HUES48 (cell line): ENCODE data around the gene CAVIN1.

Experiments used
- H3K27ac ChIP-seq: one replicate; pipeline ENCODE4 v1.7.0; 2013; ENCODE audit warnings: low read depth, low read length, inconsistent platforms
- H3K27me3 ChIP-seq: 2 replicates; pipeline ENCODE4 v1.6.1; 2013; ENCODE audit warnings: mild to moderate bottlenecking, low read length; ENCODE audit not compliant: control insufficient read depth, insufficient read depth
- H3K36me3 ChIP-seq: 2 replicates; pipeline ENCODE4 v1.6.1; 2013; ENCODE audit warnings: low read length; ENCODE audit not compliant: control insufficient read depth, insufficient read depth
- H3K4me1 ChIP-seq: 2 replicates; pipeline ENCODE4 v1.6.1; 2013; ENCODE audit warnings: mild to moderate bottlenecking, low read length; ENCODE audit not compliant: control insufficient read depth, insufficient read depth
- H3K4me3 ChIP-seq: 2 replicates; pipeline ENCODE4 v1.5.1; 2013; ENCODE audit warnings: mild to moderate bottlenecking, low read depth, low read length
- H3K9ac ChIP-seq: 2 replicates; pipeline ENCODE4 v1.6.1; 2013; ENCODE audit warnings: mild to moderate bottlenecking, low read depth, low read length, moderate library complexity
- H3K9me3 ChIP-seq: 2 replicates; pipeline ENCODE4 v1.6.1; 2013; ENCODE audit warnings: low read length; ENCODE audit not compliant: control insufficient read depth, insufficient read depth

CAVIN1 gene

DNA sequence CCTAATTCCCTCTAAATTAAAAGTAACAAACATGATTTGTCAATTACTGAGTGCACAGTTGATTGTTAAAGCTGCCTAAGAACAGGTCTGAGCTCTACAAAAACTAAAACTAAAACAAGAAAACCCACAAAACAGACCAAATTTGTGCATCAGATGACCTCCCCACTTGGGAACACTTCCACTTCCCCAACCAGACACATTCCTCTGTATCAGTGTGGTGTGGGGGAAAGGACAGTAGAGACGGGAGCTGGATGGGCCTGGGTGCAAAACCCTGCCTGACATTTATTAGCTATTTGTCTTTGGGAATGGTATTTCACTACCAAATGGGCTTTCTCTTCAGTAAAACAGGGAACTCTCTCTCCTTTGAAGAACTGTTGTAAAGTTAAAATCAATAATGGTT, 64.6 kb downstream of the CAVIN1 start:
- Histone ChIP-seq H3K27ac (no peak overlapping the region), H3K27me3 (no peaks in the 10 kb centered on the region), H3K36me3 (no peaks in the 10 kb centered on the region), H3K9me3 (no peaks in the 10 kb centered on the region), H3K9ac (no peak overlapping the region), H3K4me3 (no peak overlapping the region), H3K4me1 (peaks cover 22% of the 10 kb centered on the region)

DNA sequence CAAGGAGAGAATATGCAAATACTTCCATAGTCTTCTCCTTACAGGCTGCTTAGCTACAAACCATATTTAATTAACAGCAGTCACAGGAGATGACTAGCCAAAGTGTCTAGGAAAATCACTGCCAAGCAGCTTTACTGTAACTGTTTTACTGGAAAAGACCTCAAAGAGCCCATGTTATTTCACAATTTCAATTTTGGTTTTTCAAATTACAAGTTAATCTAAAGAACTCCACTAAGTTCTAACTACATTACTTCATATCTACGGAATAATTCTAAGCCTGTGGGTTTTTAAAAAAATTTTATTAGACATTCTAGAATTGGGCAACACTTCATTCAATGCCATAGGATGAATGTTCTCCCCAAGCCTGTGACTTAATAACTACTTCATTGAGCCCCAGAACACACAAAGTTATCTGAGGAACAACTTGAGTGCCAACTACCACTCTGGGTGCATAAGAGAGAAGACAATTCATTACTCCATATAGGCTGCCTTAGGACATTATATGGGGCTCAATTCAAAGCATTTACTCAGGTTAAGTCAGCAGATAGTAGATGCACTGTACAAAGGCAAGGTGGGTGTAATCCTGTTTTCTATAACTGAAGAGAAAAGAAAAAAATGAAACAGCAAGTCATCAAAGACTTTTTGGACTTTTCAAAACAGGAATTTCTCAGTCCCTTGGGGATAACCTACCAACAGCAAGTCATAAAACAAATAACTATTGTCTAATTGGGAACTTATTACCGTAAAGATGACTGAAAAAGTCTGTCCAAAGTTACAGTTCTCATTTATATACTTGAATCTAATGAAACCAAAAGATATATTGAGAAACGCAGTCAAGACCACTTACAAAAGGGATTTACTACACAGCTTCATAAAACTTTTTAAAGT, 67.9 kb downstream of the CAVIN1 start:
- H3K9ac ChIP-seq: no peak overlapping the region
- H3K9me3 ChIP-seq: no peaks in the 10 kb centered on the region
- H3K27me3 ChIP-seq: no peaks in the 10 kb centered on the region
- no peak overlapping the region for H3K27ac ChIP-seq
- no peaks in the 10 kb centered on the region; the same call in 1 of the 2 replicates for H3K4me1 ChIP-seq
- no peak overlapping the region for H3K4me3 ChIP-seq
- H3K36me3 ChIP-seq: no peaks in the 10 kb centered on the region
